ENCODE data around the gene ASPHD1. TPM values are rescaled to one million over a fixed set of nuclear protein-coding genes. Genes with fewer than 3 reads are reported as not detected.
"Not testable (repeated sequence)": the region's sequence is repeated elsewhere in the genome, so short reads cannot be mapped to it uniquely, and the experiment has no call there.

Gene ASPHD1
- total RNA-seq, 2 donors from 2014 or later: 1.3 TPM; not detected in 1

DNA sequence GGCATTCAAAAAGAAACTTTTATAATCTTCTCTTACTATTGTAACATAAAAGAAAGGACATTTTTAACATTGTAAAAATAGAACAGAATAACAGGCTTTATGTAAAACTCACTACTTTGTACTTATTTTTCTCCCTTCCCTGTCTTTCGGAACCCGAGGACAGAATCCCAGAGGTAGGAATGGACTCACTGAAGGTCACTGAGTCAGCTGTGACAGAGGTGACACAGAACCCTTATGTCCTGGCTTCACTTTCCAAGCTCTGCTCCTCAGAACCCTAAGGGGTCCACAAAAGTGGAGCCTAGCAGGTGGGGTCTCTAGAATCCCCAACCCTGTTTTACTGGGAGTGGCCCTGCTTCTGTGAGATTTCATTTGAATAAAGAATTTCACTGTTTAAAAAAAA, 22.0 kb downstream of the ASPHD1 start:
- Mint-ChIP-seq H3K4me3 (no peak overlapping the region), H3K36me3 (peaks cover 17% of the 10 kb centered on the region), H3K4me1 (ENCODE audit: low read depth in 2 of 2) (peaks cover 31 to 41% of the 10 kb centered on the region in 2 donors), H3K27ac (no peak overlapping the region), H3K9me3 (no peaks in the 10 kb centered on the region), H3K27me3 (no peaks in the 10 kb centered on the region)
- ATAC-seq (no peak), DNase-seq (ENCODE audit: low spot score) (no peak)

DNA sequence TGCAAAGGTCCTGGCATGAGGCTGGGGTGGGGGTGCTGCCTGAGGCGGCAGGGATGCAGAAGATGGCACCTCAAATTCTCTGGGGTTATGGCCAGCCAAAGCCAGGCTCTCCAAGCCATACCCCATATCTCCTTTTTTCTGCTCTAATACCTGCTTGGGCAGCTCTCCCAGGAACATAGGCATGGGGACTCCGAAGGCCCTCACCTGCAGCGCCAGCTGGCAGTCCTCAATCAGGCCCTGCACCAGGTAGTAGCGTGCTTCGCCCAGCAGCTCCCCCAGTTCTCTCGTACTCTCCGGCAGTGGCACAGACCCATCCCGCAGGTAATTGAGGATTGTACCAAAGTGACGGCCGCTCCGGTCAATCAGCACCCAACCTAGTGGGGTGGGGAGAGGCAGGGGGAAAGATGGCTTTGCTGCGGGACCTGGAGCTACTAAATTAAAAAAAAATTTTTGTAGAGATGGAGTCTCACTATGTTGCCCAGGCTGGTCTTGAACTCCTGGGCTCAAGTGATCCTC, 22.8 kb downstream of the ASPHD1 start:
- Mint-ChIP-seq H3K4me3 (no peak overlapping the region), H3K27me3 (no peaks in the 10 kb centered on the region), H3K27ac (no peak overlapping the region), H3K4me1 (ENCODE audit: low read depth in 2 of 2) (peaks cover 35 to 46% of the 10 kb centered on the region in 2 donors), H3K9me3 (no peaks in the 10 kb centered on the region), H3K36me3 (peaks cover 17% of the 10 kb centered on the region)
- ATAC-seq: no peak
- no peak for DNase-seq (ENCODE audit: low spot score)

DNA sequence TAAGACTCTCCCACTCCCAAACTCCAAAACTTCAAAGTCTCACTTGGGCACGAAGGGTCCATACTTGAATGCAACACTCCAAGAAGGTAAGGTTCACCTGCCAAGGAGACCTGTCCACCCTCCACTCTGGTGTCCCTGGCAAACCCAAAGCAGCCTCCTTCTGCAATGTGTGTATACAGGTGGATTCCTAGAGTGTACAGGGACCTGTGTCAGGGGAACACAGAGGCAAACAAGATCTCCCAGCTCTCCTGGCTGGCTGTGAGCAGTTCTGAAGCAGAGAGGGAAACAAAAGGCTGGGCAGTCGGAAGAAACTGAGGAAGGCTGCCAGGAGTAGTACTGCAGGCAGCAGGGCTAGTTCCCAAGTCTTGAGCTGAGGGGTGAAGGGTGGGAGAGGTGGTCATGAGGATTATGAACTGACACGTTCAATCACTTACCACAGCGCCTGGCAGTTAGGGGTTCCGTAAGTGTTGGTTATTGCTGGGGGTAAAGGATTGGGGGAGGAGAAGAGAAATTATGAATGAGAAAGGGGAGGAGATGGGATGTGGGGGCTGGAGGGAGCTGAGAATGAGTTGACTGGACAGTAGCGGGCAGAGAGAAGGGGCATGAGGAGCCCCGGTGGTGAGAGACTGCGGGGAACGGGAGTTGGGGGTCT, 24.9 kb downstream of the ASPHD1 start:
- H3K27me3 Mint-ChIP-seq: no peaks in the 10 kb centered on the region
- peak overlapping the region; percentile 90 to 92 for H3K27ac Mint-ChIP-seq
- peak overlapping the region; percentile 91 for H3K4me3 Mint-ChIP-seq
- DNase-seq (ENCODE audit: low spot score) (no peak), ATAC-seq (no peak)
- H3K9me3 Mint-ChIP-seq: no peaks in the 10 kb centered on the region
- peaks cover 16% of the 10 kb centered on the region for H3K36me3 Mint-ChIP-seq
- H3K4me1 Mint-ChIP-seq (ENCODE audit: low read depth in 2 of 2): peaks cover 35 to 44% of the 10 kb centered on the region in 2 donors

DNA sequence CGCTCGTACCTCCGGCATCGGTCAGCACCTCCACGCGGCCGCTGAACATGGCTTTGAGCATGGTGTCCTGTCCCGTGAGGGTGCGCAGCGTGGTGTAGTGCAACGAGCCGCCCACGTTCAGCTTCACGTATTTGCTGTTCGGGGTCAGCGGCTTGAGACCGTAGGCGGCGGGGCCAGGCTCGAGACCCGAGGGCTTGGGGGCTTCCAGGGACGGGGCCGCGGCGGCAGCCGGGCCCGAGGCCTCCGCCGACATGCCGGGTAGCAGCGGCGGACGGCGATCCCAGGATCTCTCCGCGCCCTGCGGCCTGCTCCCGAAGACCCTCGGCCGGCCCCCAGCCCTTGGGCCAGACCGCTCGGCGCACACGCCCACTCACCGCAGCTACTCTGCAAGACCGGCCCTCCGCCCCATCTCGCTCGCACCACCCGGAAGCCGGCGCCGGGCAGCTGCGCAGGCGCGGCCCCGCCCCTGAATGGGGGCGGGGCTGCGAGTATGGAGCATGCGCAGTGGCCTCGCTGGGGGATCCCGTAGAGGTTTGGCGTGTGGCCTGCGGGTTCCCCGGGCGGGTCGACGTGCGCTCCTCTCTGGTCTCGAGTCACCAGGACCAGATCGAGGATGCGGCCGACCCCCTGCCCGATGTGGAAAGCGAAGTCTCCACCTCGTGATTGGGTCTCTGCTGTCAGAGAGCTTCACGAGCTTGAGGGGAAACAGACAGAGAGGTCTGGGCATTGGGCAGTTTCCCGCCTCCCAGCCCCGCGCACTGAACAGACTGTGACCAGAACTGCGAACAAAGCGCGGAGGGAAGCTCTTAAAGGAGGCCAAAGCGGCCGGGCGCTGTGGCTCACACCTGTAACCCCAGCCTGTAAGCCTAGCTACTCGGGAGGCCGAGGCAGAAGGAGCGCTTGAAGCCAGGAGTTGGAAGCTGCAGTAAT, 25.8 kb downstream of the ASPHD1 start, which contains the start of gene KCTD13:
Gene KCTD13, minus strand, starts transcription at position 446 of the 930 bp plus-strand sequence. Its CDS starts 193 bp downstream, at position 253.
- Mint-ChIP-seq H3K4me3 (peak within 1 kb of the TSS; percentile 91), H3K4me1 (ENCODE audit: low read depth in 2 of 2) (peaks cover 27 to 36% of the 10 kb centered on the region in 2 donors), H3K27ac (peak within 1 kb of the TSS; percentile 92 to 97), H3K27me3 (no peaks in the 10 kb centered on the region), H3K9me3 (no peaks in the 10 kb centered on the region), H3K36me3 (peaks cover 7% of the 10 kb centered on the region)
- peak; percentile 92 for DNase-seq (ENCODE audit: low spot score)
- peak; percentile 97 to 98 for ATAC-seq

DNA sequence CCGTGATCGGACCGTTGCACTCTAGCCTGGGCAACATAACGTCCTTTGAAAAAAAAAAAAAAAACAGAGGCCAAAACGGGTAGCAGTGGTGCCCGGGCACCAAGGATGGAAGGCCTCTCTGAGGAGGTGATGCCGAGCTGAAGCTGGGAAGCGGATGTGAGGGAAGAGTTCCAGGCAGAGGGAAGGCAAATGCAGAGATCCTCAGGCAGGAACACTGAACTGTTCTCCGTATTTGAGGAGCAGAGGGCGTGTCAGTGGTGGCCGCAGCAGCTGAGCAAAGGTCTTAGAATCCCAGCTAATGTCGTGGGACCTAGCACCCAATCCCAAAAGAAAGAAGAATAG, 26.4 kb downstream of the ASPHD1 start:
- DNase-seq (ENCODE audit: low spot score): no peak
- Mint-ChIP-seq H3K4me1 (ENCODE audit: low read depth in 2 of 2) (peaks cover 27 to 34% of the 10 kb centered on the region in 2 donors), H3K36me3 (peaks cover 6% of the 10 kb centered on the region), H3K9me3 (no peaks in the 10 kb centered on the region), H3K27me3 (no peaks in the 10 kb centered on the region), H3K27ac (peak overlapping the region; percentile 92 to 97), H3K4me3 (peak overlapping the region; percentile 91)
- no peak for ATAC-seq

DNA sequence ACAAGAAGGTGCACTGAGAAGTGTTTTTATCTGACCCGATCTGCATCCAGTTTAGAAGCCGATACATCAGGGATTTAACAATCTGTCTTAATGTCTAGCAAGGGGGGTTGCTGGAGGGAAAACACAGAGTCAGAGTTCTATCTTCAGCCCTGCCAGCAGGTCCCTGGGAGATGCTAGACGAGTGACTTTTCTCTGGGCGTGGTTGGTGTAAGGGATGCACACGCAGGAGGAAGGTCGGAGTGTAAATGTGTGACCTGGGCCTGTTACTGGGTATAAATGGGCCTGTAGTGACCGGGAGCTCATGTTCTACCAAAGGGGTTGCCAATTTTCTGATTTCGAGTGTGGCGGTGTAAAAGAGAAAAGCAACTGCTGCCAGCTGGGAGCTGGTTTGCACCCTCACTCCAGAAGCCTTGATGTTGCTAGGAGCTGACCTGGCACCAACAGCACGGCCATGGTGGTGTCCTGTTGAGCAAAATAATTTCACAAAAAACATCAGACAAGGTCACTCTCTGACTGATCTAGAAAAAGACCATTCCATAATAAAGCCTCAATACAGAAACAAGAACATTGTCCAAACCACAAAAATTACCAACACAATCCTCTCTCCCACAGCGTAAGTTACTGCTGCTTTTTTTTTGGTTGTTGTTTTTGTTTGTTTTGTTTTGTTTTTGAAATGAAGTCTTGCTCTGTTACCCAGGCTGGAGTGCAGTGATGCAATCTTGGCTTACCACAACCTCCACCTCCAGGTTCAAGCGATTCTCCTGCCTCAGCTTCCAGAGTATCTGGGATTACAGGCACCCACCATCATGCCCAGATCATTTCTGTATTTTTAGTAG, 27.0 kb downstream of the ASPHD1 start:
- H3K36me3 Mint-ChIP-seq: peaks cover 6% of the 10 kb centered on the region
- no peaks in the 10 kb centered on the region for H3K9me3 Mint-ChIP-seq
- ATAC-seq (no peak), DNase-seq (ENCODE audit: low spot score) (no peak)
- H3K27me3 Mint-ChIP-seq: no peaks in the 10 kb centered on the region
- peaks cover 27 to 34% of the 10 kb centered on the region in 2 donors for H3K4me1 Mint-ChIP-seq (ENCODE audit: low read depth in 2 of 2)
- H3K27ac Mint-ChIP-seq: peak overlapping the region; percentile 92 to 97
- H3K4me3 Mint-ChIP-seq: peak overlapping the region; percentile 91

DNA sequence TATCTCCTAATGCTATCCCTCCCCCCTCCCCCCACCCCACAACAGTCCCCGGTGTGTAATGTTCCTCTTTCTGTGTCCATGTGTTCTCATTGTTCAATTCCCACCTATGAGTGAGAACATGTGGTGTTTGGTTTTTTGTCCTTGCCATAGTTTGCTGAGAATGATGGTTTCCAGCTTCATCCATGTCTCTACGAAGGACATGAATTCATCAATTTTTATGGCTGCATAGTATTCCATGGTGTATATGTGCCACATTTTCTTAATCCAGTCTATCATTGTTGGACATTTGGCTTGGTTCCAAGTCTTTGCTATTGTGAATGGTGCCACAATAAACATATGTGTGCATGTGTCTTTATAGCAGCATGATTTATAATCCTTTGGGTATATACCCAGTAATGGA, 31.5 kb downstream of the ASPHD1 start:
- DNase-seq (ENCODE audit: low spot score); H3K27me3 Mint-ChIP-seq; H3K9me3 Mint-ChIP-seq; ATAC-seq; H3K36me3 Mint-ChIP-seq; H3K4me3 Mint-ChIP-seq; H3K27ac Mint-ChIP-seq: not testable (repeated sequence)
- H3K4me1 Mint-ChIP-seq (ENCODE audit: low read depth in 2 of 2): peaks cover 9 to 10% of the 10 kb centered on the region in 2 donors

DNA sequence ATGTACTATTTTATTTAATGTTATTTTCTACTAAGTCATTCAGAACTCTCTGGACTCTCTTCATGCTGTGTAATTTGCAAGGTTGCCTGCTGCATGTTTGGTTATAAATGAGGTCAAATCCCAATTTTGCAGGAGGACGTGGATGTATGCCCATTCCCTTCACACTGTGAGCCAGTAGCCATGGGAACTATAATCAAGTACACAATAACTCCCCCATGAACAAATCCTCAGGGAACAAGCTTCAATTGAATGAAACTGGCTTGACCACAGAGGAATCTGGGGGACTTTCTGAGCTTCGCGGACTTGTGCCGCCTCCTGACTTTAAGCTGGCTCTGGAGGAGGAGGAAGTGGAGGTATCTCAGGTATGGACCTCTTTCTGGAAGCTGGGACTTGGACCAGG, 40.4 kb downstream of the ASPHD1 start:
- Mint-ChIP-seq H3K36me3 (no peaks in the 10 kb centered on the region), H3K4me3 (no peak overlapping the region), H3K27me3 (peaks cover 5 to 15% of the 10 kb centered on the region in 2 donors), H3K27ac (no peak overlapping the region), H3K9me3 (no peaks in the 10 kb centered on the region), H3K4me1 (ENCODE audit: low read depth in 2 of 2) (no peaks in the 10 kb centered on the region)
- DNase-seq (ENCODE audit: low spot score): no peak
- no peak for ATAC-seq

DNA sequence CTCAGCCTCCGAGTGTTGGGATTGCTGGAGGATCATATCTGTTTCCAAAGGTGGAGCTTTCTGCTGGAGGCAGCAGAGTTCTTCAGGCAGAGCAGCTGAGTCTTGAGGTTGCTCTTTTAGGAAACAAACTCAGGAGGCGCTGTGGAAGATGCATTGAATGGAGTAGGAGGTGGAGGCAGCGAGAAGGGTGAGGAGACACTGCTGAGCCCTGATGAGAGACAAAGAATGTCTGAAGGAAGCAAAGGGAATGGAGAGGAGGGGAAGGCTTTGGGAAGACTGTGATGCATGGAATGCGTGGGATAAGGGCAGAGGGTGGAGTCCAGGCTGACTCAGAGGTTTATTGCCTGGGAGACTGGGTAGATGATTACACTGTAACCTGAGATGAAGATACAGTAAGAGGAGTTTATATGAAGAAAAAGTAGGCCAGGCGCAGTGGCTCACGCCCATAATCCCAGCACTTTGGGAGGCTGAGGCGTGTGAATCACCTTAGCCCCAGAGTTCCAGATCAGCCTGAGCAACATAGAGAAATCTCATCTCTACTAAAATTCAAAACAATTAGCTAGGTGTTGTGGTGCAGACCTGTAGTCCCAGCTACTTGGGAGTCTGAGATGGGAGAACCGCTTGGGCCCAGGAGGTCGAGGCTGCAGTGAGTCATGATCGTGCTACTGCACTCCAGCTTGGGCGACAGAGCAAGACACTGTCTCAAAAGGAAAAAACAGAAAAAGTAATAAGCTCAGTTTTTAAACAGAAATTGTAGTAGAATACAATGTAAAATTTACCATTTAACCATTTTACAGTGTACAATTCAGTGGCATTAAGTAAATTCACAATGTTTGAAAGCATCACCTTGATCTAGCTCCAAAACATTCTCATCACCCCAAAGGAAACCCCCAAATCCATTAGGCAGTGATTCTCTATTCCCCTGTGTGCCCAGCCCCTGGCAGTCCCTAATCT, 43.8 kb downstream of the ASPHD1 start:
- Mint-ChIP-seq H3K9me3 (no peaks in the 10 kb centered on the region), H3K27ac (no peak overlapping the region)
- no peak for ATAC-seq

DNA sequence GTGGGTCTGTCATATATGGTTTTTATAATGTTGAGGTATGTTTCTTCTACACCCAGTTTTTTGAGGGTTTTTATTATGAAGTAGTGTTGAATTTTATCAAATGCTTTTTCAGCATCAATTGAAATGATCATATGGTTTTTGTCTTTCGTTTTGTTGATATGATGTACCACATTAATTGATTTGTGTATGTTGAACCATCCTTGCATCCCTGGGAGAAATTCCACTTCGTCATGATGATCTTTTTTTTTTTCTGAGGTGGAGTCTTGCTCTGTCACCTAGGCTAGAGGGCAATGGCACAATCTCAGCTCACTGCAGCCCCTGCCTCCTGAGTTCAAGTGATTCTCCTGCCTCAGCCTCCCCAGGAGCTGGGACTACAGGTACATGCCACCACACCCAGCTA, 47.6 kb downstream of the ASPHD1 start:
- H3K36me3 Mint-ChIP-seq: peaks cover 5% of the 10 kb centered on the region
- H3K27me3 Mint-ChIP-seq: peaks cover 2 to 5% of the 10 kb centered on the region in 2 donors
- H3K4me3 Mint-ChIP-seq: no peak overlapping the region
- DNase-seq (ENCODE audit: low spot score): no peak
- ATAC-seq: no peak
- H3K9me3 Mint-ChIP-seq: no peaks in the 10 kb centered on the region
- no peaks in the 10 kb centered on the region for H3K4me1 Mint-ChIP-seq (ENCODE audit: low read depth in 2 of 2)
- no peak overlapping the region for H3K27ac Mint-ChIP-seq

More for the DNA sequence above, 43.8 kb downstream of the ASPHD1 start:
- Mint-ChIP-seq H3K36me3 (no peaks in the 10 kb centered on the region), H3K27me3 (peaks cover 0 to 7% of the 10 kb centered on the region in 2 donors), H3K4me3 (no peak overlapping the region), H3K4me1 (ENCODE audit: low read depth in 2 of 2) (no peaks in the 10 kb centered on the region)
- DNase-seq (ENCODE audit: low spot score): no peak

DNA sequence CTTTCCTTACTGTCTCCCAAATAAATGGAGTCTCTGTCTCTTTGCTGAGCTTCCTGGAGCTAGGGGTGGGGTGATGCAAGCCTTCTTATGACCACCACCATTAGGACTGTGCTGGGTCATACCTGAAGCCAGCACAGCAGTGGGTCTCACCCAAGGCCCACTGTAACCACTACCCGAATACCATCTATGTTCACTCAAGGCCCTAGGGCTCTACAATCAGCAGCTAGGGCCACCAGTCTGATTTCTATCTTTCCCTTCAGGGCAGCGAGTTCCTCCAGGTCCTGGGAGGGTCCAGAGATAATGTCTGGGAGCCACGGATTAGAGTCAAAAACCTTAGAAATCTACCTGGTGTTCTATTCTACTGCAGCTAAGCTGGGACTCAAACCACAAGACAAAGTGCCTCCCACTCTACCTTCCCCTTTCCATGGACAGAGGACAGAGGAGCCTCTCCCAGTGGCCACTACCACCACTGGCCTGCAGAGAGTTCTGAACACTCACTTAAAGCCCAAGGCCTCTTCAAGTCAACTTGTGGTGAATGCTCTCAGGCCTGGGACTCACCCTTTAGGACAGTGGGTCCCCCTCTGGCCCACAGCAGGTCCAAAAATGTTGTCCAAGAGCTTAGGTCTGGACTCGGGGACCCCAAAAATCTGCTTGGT, 50.6 kb downstream of the ASPHD1 start:
- Mint-ChIP-seq H3K9me3 (no peaks in the 10 kb centered on the region), H3K27me3 (peaks cover 2 to 5% of the 10 kb centered on the region in 2 donors), H3K27ac (no peak overlapping the region), H3K36me3 (peaks cover 5% of the 10 kb centered on the region), H3K4me3 (no peak overlapping the region), H3K4me1 (ENCODE audit: low read depth in 2 of 2) (no peaks in the 10 kb centered on the region)
- ATAC-seq (no peak), DNase-seq (ENCODE audit: low spot score) (no peak)
